ENCODE results near the gene COPS8.

The COPS8 gene

DNA sequence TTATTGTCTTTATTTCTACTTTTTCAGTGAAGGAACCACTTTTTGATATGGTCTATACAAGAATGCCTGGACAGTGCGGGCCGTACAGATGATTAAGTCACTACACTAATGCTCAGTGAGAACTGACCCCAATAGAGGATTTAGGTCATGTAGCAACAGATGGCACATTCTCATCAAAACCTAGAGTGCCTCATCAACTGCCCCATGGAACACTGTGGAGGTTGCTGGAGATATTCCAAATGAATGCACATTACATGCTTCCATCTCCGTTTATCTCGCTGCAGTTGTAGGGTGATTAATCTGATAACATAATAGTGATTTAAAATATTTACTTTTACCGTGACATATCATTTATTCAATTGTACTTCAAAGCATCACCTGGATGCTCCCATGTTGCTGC, 41.8 kb upstream of the COPS8 start:
- Histone ChIP-seq H3K4me1 (ENCODE audit: control insufficient read depth, insufficient read depth, low read depth, low read length) (no peaks in the 10 kb centered on the region), H3K4me3 (ENCODE audit: insufficient read depth in 1 of 2, low read depth in 1 of 2, low read length in 2 of 2) (no peak overlapping the region), H3K36me3 (ENCODE audit: control insufficient read depth in 1 of 2, insufficient read depth in 2 of 2, low read depth in 1 of 2, low read length in 2 of 2) (no peaks in the 10 kb centered on the region), H2AK5ac (ENCODE audit: low read length, severe bottlenecking) (no peak overlapping the region), H3K9me3 (ENCODE audit: control insufficient read depth, low read length) (peaks cover 28% of the 10 kb centered on the region), H4K91ac (ENCODE audit: low read length) (no peak overlapping the region), H3K4ac (ENCODE audit: low read depth in 1 of 2, low read length in 2 of 2) (no peak overlapping the region), H2BK12ac (ENCODE audit: low read length in 2 of 2) (no peak overlapping the region), H3K27me3 (ENCODE audit: control insufficient read depth in 1 of 2, insufficient read depth in 1 of 2, low read length in 2 of 2) (no peaks in the 10 kb centered on the region), H3K14ac (ENCODE audit: low read length in 2 of 2) (no peak overlapping the region), H3K79me1 (replicated peaks; ENCODE audit: low read length, poor library complexity, severe bottlenecking) (no peaks in the 10 kb centered on the region), H2BK120ac (ENCODE audit: low read depth, low read length) (no peak overlapping the region), H2AFZ (ENCODE audit: low read depth, low read length) (no peak overlapping the region), H3K18ac (ENCODE audit: low read depth in 1 of 2, low read length in 2 of 2) (no peak overlapping the region), H3K4me2 (ENCODE audit: low read length, poor library complexity, severe bottlenecking) (no peak overlapping the region), H2BK5ac (ENCODE audit: low read depth, low read length, poor library complexity, severe bottlenecking) (no peak overlapping the region), H3K23ac (ENCODE audit: low read length in 2 of 2) (no peak overlapping the region), H2BK15ac (ENCODE audit: low read depth, poor library complexity, severe bottlenecking) (no peak overlapping the region), H3K27ac (ENCODE audit: low read length, poor library complexity, severe bottlenecking) (no peak overlapping the region), H3K9ac (ENCODE audit: low read length) (no peak overlapping the region), H4K8ac (ENCODE audit: low read length) (no peak overlapping the region)
- WGBS = 96% methylated on average over 4 of the region's 5 CpGs
- DNase-seq = no peak

DNA sequence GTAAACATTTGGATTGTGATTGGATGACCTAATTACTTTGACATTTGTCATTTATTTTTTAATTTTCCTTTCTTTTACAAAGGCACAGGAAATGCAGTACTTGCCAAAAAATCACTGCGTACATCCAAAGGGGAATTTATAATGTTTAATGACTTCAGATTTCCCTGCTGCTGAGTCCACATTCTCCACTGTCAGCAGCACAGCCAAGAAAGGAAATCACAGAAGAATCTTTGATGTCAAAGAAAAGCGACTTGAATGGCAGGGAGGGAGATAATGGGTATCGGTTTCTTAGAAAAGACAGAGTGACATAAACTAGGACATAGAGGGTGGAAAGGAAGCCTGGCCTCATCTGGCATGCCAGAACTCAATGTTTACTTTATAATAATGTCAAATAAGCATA, 41.4 kb upstream of the COPS8 start:
- H4K91ac ChIP-seq (ENCODE audit: low read length) = no peak overlapping the region
- no peaks in the 10 kb centered on the region for H3K4me1 ChIP-seq (ENCODE audit: control insufficient read depth, insufficient read depth, low read depth, low read length)
- H3K23ac ChIP-seq (ENCODE audit: low read length in 2 of 2) = no peak overlapping the region
- H3K27me3 ChIP-seq (ENCODE audit: control insufficient read depth in 1 of 2, insufficient read depth in 1 of 2, low read length in 2 of 2) = no peaks in the 10 kb centered on the region
- H3K79me1 ChIP-seq (replicated peaks; ENCODE audit: low read length, poor library complexity, severe bottlenecking) = no peaks in the 10 kb centered on the region
- no peak overlapping the region for H3K14ac ChIP-seq (ENCODE audit: low read length in 2 of 2)
- no CpG with 5 or more reads among the region's 3 CpGs for WGBS
- no peak overlapping the region for H3K9ac ChIP-seq (ENCODE audit: low read length)
- no peak overlapping the region for H3K4ac ChIP-seq (ENCODE audit: low read depth in 1 of 2, low read length in 2 of 2)
- no peak overlapping the region for H2BK12ac ChIP-seq (ENCODE audit: low read length in 2 of 2)
- H3K4me2 ChIP-seq (ENCODE audit: low read length, poor library complexity, severe bottlenecking) = no peak overlapping the region
- H2BK15ac ChIP-seq (ENCODE audit: low read depth, poor library complexity, severe bottlenecking) = no peak overlapping the region
- H4K8ac ChIP-seq (ENCODE audit: low read length) = no peak overlapping the region
- H3K36me3 ChIP-seq (ENCODE audit: control insufficient read depth in 1 of 2, insufficient read depth in 2 of 2, low read depth in 1 of 2, low read length in 2 of 2) = no peaks in the 10 kb centered on the region
- H2AFZ ChIP-seq (ENCODE audit: low read depth, low read length) = no peak overlapping the region
- H2BK5ac ChIP-seq (ENCODE audit: low read depth, low read length, poor library complexity, severe bottlenecking) = no peak overlapping the region
- no peak overlapping the region for H2AK5ac ChIP-seq (ENCODE audit: low read length, severe bottlenecking)
- no peak overlapping the region for H2BK120ac ChIP-seq (ENCODE audit: low read depth, low read length)
- H3K18ac ChIP-seq (ENCODE audit: low read depth in 1 of 2, low read length in 2 of 2) = no peak overlapping the region
- peaks cover 32% of the 10 kb centered on the region for H3K9me3 ChIP-seq (ENCODE audit: control insufficient read depth, low read length)
- no peak for DNase-seq
- no peak overlapping the region for H3K4me3 ChIP-seq (ENCODE audit: insufficient read depth in 1 of 2, low read depth in 1 of 2, low read length in 2 of 2)
- no peak overlapping the region for H3K27ac ChIP-seq (ENCODE audit: low read length, poor library complexity, severe bottlenecking)

DNA sequence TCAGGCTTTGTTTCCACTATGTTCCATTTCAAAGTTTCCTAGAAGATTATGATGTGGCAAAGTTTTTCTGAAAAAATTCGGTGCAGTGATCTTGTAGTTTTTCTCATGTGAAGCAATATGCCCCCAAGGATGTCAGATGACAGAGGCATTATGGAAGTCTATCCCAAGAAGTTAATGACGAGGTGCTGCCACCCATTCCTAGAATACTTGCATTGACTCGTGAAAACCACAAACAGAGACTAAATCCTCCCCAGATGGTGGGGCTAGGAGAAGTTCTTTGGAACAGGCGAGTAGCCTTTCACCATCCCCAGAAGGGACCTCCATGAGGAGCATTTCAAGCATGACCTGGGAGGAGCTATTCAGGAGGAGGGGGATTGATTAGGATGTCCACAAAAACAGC, 40.2 kb upstream of the COPS8 start:
- Histone ChIP-seq H3K36me3 (ENCODE audit: control insufficient read depth in 1 of 2, insufficient read depth in 2 of 2, low read depth in 1 of 2, low read length in 2 of 2) (no peaks in the 10 kb centered on the region), H3K23ac (ENCODE audit: low read length in 2 of 2) (no peak overlapping the region), H3K4me3 (ENCODE audit: insufficient read depth in 1 of 2, low read depth in 1 of 2, low read length in 2 of 2) (no peak overlapping the region), H3K27me3 (ENCODE audit: control insufficient read depth in 1 of 2, insufficient read depth in 1 of 2, low read length in 2 of 2) (no peaks in the 10 kb centered on the region), H3K4me2 (ENCODE audit: low read length, poor library complexity, severe bottlenecking) (no peak overlapping the region), H3K79me1 (replicated peaks; ENCODE audit: low read length, poor library complexity, severe bottlenecking) (no peaks in the 10 kb centered on the region), H2AFZ (ENCODE audit: low read depth, low read length) (no peak overlapping the region), H2BK120ac (ENCODE audit: low read depth, low read length) (no peak overlapping the region), H2AK5ac (ENCODE audit: low read length, severe bottlenecking) (no peak overlapping the region), H3K4ac (ENCODE audit: low read depth in 1 of 2, low read length in 2 of 2) (no peak overlapping the region), H3K4me1 (ENCODE audit: control insufficient read depth, insufficient read depth, low read depth, low read length) (no peaks in the 10 kb centered on the region), H3K9ac (ENCODE audit: low read length) (no peak overlapping the region), H3K18ac (ENCODE audit: low read depth in 1 of 2, low read length in 2 of 2) (no peak overlapping the region), H2BK15ac (ENCODE audit: low read depth, poor library complexity, severe bottlenecking) (no peak overlapping the region), H4K91ac (ENCODE audit: low read length) (no peak overlapping the region), H3K14ac (ENCODE audit: low read length in 2 of 2) (no peak overlapping the region), H3K27ac (ENCODE audit: low read length, poor library complexity, severe bottlenecking) (no peak overlapping the region), H2BK12ac (ENCODE audit: low read length in 2 of 2) (no peak overlapping the region), H3K9me3 (ENCODE audit: control insufficient read depth, low read length) (peaks cover 41% of the 10 kb centered on the region), H4K8ac (ENCODE audit: low read length) (no peak overlapping the region), H2BK5ac (ENCODE audit: low read depth, low read length, poor library complexity, severe bottlenecking) (no peak overlapping the region)
- 58% methylated on average over 4 of the region's 4 CpGs for WGBS
- peak; percentile 26 for DNase-seq

DNA sequence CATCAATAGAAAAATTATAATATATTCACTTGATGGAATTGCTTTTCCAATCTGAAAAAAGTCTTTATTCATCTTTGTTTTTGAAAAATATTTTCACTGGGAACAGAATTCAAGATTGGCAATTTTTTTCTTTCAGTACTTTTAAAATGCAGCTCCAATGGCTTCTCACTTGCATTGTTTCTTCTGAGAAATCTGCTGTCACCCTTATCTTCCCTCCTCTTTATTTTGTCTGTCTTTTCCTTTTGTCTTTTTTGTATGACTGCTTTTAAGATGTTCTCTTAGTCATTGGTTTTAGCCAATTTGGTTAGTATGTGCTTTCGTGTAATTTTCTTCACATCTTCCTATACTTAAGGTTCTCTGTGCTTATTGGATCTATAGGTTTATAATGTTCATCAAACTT, 37.1 kb upstream of the COPS8 start:
- H3K36me3 ChIP-seq (ENCODE audit: control insufficient read depth in 1 of 2, insufficient read depth in 2 of 2, low read depth in 1 of 2, low read length in 2 of 2) = no peaks in the 10 kb centered on the region
- DNase-seq = no peak

More for the DNA sequence above, 37.1 kb upstream of the COPS8 start:
- no CpG with 5 or more reads among the region's 1 CpG for WGBS
- H2BK120ac ChIP-seq (ENCODE audit: low read depth, low read length) = no peak overlapping the region
- no peak overlapping the region for H3K4me2 ChIP-seq (ENCODE audit: low read length, poor library complexity, severe bottlenecking)
- H3K79me1 ChIP-seq (replicated peaks; ENCODE audit: low read length, poor library complexity, severe bottlenecking) = no peaks in the 10 kb centered on the region
- no peak overlapping the region for H2BK15ac ChIP-seq (ENCODE audit: low read depth, poor library complexity, severe bottlenecking)
- no peaks in the 10 kb centered on the region for H3K4me1 ChIP-seq (ENCODE audit: control insufficient read depth, insufficient read depth, low read depth, low read length)
- H3K14ac ChIP-seq (ENCODE audit: low read length in 2 of 2) = no peak overlapping the region
- no peak overlapping the region for H3K23ac ChIP-seq (ENCODE audit: low read length in 2 of 2)
- H3K4ac ChIP-seq (ENCODE audit: low read depth in 1 of 2, low read length in 2 of 2) = no peak overlapping the region
- no peak overlapping the region for H3K4me3 ChIP-seq (ENCODE audit: insufficient read depth in 1 of 2, low read depth in 1 of 2, low read length in 2 of 2)
- no peak overlapping the region for H3K9ac ChIP-seq (ENCODE audit: low read length)
- H2BK12ac ChIP-seq (ENCODE audit: low read length in 2 of 2) = no peak overlapping the region
- no peak overlapping the region for H4K8ac ChIP-seq (ENCODE audit: low read length)
- no peak overlapping the region for H3K27ac ChIP-seq (ENCODE audit: low read length, poor library complexity, severe bottlenecking)
- H3K9me3 ChIP-seq (ENCODE audit: control insufficient read depth, low read length) = peaks cover 43% of the 10 kb centered on the region
- H2AFZ ChIP-seq (ENCODE audit: low read depth, low read length) = no peak overlapping the region
- no peak overlapping the region for H4K91ac ChIP-seq (ENCODE audit: low read length)
- peaks cover 0 to 4% of the 10 kb centered on the region in 2 experiments for H3K27me3 ChIP-seq (ENCODE audit: control insufficient read depth in 1 of 2, insufficient read depth in 1 of 2, low read length in 2 of 2)
- no peak overlapping the region for H2AK5ac ChIP-seq (ENCODE audit: low read length, severe bottlenecking)
- no peak overlapping the region for H2BK5ac ChIP-seq (ENCODE audit: low read depth, low read length, poor library complexity, severe bottlenecking)
- H3K18ac ChIP-seq (ENCODE audit: low read depth in 1 of 2, low read length in 2 of 2) = no peak overlapping the region

All from mesenchymal stem cell (in vitro differentiated cells and primary cell).